NB4 (cell line): ENCODE measurements around the gene PNPLA7.

Source experiments
- MYC ChIP-seq: IDR thresholded peaks from 2 replicates; pipeline ENCODE4 v1.6.1; 2011; ENCODE audit warnings: low read depth, low read length
- POLR2A ChIP-seq: IDR thresholded peaks from 2 replicates; pipeline ENCODE4 v1.6.1; 2011; ENCODE audit warnings: mild to moderate bottlenecking; ENCODE audit not compliant: insufficient read length; ENCODE audit errors: extremely low read depth
- TF ChIP-seq, protein P1 (sequence below): IDR thresholded peaks from one replicate; pipeline ENCODE4 v1.5.1; 2012; ENCODE audit warnings: low read depth, low read length

DNA sequence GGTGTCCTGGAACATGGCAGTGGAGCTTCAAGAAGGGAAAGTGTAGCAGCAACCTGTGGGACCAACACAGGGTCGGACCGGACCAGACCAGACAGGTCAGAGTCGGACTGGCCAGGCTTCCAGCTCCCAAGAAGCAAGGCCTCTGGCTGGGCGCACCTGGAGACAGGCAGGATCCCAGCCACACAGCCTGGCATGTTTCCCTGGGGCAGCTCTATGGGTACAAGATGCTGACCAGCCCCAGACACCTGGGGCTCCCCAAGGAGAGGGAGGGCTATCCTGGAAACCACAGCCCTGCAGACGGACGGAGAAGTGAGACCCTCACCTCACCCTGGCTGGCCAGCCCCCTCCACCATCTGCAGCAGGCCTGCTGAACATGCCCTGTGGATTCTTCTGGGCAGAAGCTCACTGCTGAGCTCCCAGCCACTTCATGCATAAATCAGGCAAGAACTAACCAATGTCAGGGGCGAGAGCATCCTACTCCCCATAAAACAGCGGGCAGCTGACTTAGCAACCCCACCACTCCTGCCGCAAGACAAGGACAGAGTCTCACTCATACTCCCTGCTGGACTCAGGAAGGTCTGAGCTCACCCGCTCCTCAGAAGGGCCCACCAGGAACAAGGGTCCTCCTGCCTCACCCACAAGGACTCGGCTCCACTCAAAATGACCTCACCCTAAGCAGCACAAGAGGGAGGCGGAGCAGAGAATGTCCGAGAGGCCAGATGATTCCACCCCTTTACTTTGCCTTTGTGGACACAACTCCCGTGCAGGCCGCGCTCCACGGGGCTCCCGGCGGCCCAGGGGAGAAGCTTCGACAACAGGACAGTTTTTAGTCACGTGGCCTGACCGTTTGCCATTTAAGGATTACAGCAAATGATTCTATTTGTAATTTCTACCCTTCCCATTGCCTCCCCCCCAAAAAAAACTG is 31.4 kb upstream of the PNPLA7 start:
- TF ChIP-seq POLR2A (no peak), MYC (no peak)
- TF ChIP-seq, protein P1, sequence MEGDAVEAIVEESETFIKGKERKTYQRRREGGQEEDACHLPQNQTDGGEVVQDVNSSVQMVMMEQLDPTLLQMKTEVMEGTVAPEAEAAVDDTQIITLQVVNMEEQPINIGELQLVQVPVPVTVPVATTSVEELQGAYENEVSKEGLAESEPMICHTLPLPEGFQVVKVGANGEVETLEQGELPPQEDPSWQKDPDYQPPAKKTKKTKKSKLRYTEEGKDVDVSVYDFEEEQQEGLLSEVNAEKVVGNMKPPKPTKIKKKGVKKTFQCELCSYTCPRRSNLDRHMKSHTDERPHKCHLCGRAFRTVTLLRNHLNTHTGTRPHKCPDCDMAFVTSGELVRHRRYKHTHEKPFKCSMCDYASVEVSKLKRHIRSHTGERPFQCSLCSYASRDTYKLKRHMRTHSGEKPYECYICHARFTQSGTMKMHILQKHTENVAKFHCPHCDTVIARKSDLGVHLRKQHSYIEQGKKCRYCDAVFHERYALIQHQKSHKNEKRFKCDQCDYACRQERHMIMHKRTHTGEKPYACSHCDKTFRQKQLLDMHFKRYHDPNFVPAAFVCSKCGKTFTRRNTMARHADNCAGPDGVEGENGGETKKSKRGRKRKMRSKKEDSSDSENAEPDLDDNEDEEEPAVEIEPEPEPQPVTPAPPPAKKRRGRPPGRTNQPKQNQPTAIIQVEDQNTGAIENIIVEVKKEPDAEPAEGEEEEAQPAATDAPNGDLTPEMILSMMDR: no peak
